Stimulated activated CD8-positive, alpha-beta memory T cell treated with anti-CD3 and anti-CD28 coated beads, Interleukin-15, amount 100 ng/mL, for 4 hours (primary cell): ENCODE data around the gene PRIM2.
"Not testable (repeated sequence)": the region's sequence is repeated elsewhere in the genome, so short reads cannot be mapped to it uniquely, and the experiment has no call there.

Experiments used
- DNase-seq, 2 donors: peaks; one replicate each; pipeline ENCODE4 v3.0.0-alpha.2; 2020; ENCODE audit warnings: low read depth in 2 of 2

Gene PRIM2

GRCh38 chr6:57502387-57502786, 185.0 kb downstream of the PRIM2 start:
- not testable (repeated sequence) for DNase-seq

DNA sequence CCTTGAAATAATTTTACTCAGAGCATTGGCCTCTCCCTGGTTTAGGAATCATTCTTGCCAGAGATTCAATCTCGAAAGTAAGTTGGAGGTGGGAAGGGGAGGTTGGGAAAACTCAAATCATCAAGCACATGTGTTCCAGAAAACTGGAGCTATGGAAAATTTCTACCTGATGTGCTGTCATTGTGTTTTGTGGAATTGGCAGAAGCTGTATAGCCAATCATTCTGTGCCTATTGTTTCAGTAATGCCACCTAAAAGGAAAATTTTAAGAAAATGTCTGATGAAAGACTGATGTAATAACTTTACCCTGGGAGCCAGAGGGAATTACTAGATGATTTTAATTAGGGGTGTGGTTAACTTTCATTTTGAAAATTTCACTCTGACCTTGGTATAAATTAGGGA, 187.8 kb downstream of the PRIM2 start:
- not testable (repeated sequence) for DNase-seq

- DNase-seq = not testable (repeated sequence)
Measured at GRCh38 chr6:57510390-57510789, 193.0 kb downstream of the PRIM2 start.

DNA sequence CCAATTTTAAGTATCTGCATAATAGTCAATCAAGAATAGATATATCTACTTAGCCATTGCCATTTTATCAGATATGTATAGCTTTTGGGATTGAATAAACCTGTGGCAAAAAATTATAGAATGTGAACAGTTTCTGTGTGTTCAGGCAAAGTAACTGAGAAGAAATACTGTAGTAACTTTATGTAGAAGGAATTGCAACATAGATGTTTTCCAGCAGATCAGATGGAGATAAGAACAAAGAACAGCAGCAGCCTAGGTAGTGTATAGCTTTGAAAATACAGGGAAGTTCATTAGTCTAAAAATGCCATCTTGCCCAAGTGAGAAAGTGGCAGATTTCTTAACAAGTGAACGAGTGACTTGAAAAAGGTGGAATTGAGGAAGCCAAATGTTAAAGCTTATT, 197.7 kb downstream of the PRIM2 start:
- not testable (repeated sequence) for DNase-seq

- DNase-seq = not testable (repeated sequence)
Measured at GRCh38 chr6:57515845-57516244, 198.4 kb downstream of the PRIM2 start.

GRCh38 chr6:57516776-57517175, 199.3 kb downstream of the PRIM2 start:
- not testable (repeated sequence) for DNase-seq

DNA sequence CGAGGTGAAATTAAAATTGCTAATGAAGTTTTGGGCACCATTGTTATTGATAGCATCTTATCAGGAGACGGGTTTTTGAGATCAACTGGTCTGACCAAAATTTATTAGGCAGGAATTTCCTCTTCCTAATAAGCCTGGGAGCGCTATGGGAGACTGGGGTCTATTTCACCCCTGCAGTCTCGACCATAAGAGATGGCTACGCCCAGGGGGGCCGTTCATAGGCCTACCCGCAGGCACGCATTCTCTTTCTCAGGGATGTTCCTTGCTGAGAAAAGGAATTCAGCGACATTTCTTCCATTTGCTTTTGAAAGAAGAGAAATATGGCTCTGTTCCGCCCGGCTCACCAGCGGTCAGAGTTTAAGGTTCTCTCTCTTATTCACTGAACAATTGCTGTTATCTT, 201.8 kb downstream of the PRIM2 start:
- not testable (repeated sequence) for DNase-seq

GRCh38 chr6:57521085-57521484, 203.7 kb downstream of the PRIM2 start:
- DNase-seq = not testable (repeated sequence)

GRCh38 chr6:57523221-57523620, 205.8 kb downstream of the PRIM2 start:
- DNase-seq = not testable (repeated sequence)

- not testable (repeated sequence) for DNase-seq
Measured at GRCh38 chr6:57529755-57530154, 212.3 kb downstream of the PRIM2 start.

GRCh38 chr6:57532660-57533059, 215.2 kb downstream of the PRIM2 start:
- not testable (repeated sequence) for DNase-seq

DNA sequence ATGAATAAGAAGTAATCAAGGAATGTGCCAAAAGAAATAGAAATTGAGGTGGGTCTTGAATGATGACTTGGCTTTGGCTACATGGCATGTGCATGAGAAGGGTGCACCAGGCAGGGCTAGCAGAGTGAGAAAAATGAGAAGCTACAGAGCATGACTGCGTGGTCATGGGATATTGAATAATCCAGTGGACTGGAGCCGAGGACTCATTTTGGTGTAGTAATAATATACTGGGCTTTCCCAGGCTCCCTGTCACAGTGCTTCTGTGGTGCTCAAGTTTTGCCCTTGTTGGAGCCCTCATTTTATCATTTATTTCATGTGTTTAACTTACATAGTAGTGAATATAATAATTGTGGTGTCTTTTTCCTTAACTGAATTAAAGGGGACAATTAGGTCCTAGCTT, 217.7 kb downstream of the PRIM2 start:
- DNase-seq = not testable (repeated sequence)

- DNase-seq = not testable (repeated sequence)
Measured at GRCh38 chr6:57535994-57536393, 218.6 kb downstream of the PRIM2 start.

- not testable (repeated sequence) for DNase-seq
Measured at GRCh38 chr6:57537916-57538315, 220.5 kb downstream of the PRIM2 start.

DNA sequence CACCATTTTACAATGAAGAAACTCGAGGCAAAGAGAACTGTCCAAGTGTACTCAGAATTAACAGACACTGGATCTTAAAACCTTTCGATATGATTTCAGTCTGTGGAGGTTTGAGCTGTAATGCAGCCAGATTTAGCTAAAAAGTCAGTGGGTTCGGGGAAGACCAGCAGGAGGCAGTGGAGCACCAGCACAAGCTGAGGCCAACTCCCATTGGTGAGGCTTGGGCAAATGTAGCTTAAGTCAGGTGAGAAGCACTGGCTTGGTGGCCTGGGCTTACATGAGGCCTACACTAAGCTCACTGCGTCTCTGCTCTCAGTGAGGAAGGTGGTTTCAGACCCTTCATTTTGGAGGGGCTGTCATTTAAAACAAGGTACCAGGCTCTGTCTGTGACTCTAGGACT, 234.5 kb downstream of the PRIM2 start:
- not testable (repeated sequence) for DNase-seq

GRCh38 chr6:57557855-57558254, 240.4 kb downstream of the PRIM2 start:
- not testable (repeated sequence) for DNase-seq

- DNase-seq = not testable (repeated sequence)
Measured at GRCh38 chr6:57559170-57559569, 241.7 kb downstream of the PRIM2 start.

- DNase-seq = not testable (repeated sequence)
Measured at GRCh38 chr6:57562233-57562632, 244.8 kb downstream of the PRIM2 start.

DNA sequence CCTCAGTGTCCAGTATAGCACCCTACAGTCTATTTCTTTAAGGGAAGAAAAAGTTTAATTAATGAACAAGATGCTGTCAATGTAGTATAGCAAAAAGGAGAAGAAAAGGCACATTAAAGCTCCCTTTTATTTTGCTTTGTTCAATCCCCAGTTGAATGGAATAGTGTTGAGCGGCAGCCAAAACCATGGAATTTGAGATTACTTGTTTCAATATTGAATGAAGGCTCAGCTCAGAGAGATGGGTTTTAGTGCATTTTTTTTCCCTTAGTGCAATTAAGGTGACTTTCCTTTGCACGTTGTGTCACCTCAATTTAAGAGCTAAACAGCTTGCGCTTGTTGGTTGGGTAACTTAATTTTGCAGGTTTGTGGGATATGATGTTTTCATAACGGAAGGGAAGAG, 254.7 kb downstream of the PRIM2 start:
- DNase-seq = not testable (repeated sequence)

GRCh38 chr6:57572844-57573243, 255.4 kb downstream of the PRIM2 start:
- DNase-seq = not testable (repeated sequence)

GRCh38 chr6:57577023-57577422, 259.6 kb downstream of the PRIM2 start:
- not testable (repeated sequence) for DNase-seq

DNA sequence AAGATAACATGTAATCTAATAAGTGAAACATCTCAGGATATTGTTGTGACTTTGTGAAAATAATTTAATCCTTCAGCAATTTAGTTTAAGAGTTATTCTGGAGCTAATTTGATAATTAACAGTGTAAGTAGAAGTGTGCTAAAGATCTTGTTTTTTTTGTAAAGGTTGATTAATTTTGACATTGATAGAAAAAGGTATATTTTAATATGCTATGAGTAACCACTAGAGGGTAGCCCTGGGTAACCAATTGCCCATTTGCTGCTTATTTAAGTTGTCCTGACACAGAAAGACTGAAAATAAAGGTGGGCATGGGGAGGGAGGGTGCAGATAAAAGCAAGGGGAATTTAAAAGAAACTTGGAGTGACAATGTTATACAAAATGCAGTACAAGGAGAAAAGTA, 262.1 kb downstream of the PRIM2 start:
- not testable (repeated sequence) for DNase-seq

DNA sequence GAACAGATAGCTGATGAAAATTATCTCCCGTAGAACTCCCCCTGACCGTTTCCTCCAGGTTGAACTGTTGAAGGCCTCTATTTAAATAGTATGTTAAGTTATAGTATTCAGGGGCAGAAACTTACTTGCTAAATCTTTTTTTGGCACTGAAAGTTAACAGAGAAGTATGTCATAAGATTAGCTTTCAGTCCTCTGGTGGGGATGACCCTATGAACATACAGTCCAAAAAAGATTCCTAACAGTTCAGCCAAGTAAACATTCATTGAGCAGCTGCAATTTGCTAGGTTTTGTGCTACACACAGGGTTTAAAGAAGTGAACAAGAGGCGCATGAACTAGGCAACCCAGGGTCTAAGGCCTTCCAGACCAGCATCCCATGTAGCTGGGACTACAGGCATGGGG, 264.2 kb downstream of the PRIM2 start:
- DNase-seq = not testable (repeated sequence)

DNA sequence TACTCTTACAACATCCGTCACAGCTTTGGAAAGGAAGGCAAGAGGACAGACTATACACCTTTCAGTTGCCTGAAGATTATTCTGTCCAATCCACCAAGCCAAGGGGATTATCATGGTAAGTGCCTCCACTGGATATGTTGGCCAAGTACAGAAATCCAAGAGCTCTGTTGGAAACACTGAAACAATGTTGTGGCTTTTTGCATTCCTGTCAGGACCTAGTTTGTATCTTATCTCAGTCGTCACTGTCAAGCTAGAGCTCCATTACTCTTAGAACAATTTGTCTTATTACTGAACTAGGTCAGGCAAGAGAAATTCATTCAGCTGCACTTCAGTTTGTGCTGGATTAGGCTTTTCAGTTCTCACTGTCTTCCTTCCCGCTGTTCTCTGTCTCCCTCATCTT, 283.7 kb downstream of the PRIM2 start:
- not testable (repeated sequence) for DNase-seq
